ENCODE results near the gene NLRP6. TPM values are rescaled to one million over a fixed set of nuclear protein-coding genes. Genes with fewer than 3 reads are reported as not detected.

The NLRP6 gene
- total RNA-seq, 4 donors from 2014 or later: 0.15 to 1.3 (median 0.64) TPM

DNA sequence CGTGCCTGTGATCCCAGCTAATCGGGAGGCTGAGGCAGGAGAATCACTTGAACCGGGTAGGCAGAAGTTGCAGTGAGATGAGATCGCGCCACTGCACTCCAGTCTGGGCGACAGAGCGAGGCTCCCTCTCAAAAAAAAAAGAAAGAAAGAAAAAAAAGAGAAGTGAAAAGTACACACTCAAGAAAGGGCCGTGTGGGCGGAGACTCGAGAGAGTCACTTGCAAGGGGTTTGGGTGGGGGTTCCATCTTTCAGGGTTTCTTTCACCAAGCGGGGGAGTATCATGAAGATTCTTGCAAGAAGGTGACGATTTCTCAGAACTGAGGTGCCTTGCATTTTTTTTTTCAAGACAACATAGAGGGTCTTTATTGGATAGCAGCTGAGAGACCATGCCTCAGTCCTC lies 25.2 kb downstream of the NLRP6 start:
- Histone ChIP-seq H3K27ac (no peak overlapping the region), H3K4me3 (no peak overlapping the region), H3K27me3 (peaks cover 17% of the 10 kb centered on the region), H3K4me1 (peaks cover 20% of the 10 kb centered on the region), H3K9me3 (no peaks in the 10 kb centered on the region), H3K36me3 (no peaks in the 10 kb centered on the region)
- no peak for DNase-seq (ENCODE audit: low spot score in 2 of 2)
- 80% methylated on average over 12 of the region's 12 CpGs for WGBS
- no peak for TF ChIP-seq POLR2AphosphoS5 (IDR thresholded peaks at IDR 0.05)
- TF ChIP-seq POLR2A (IDR thresholded peaks at IDR 0.05): no peak
- TF ChIP-seq EP300 (IDR thresholded peaks at IDR 0.05): no peak
- TF ChIP-seq, protein P1, sequence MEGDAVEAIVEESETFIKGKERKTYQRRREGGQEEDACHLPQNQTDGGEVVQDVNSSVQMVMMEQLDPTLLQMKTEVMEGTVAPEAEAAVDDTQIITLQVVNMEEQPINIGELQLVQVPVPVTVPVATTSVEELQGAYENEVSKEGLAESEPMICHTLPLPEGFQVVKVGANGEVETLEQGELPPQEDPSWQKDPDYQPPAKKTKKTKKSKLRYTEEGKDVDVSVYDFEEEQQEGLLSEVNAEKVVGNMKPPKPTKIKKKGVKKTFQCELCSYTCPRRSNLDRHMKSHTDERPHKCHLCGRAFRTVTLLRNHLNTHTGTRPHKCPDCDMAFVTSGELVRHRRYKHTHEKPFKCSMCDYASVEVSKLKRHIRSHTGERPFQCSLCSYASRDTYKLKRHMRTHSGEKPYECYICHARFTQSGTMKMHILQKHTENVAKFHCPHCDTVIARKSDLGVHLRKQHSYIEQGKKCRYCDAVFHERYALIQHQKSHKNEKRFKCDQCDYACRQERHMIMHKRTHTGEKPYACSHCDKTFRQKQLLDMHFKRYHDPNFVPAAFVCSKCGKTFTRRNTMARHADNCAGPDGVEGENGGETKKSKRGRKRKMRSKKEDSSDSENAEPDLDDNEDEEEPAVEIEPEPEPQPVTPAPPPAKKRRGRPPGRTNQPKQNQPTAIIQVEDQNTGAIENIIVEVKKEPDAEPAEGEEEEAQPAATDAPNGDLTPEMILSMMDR (IDR thresholded peaks at IDR 0.05): no peak

DNA sequence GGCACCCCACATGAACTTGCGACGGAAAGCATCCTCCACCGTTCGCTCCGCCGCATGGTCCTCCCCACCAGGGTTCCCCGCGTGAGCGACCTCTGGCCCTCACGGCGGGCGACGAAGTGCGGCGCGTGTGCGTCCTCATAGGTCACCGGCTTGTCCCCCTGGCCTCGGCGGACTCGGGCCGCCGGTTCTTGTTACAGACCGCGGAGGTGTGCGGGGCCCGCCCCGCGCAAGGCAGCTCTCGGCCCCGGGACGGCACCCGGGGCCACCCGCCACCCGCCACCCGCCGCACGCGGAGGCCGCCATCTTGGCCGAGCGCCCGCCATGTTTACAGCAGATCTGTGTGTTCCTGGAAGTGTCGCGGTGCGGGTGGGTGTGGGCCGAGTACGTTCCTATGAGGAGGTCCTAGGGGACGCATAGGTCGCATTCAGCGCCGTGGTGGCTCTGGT lies 25.9 kb downstream of the NLRP6 start:
- no peak for TF ChIP-seq POLR2AphosphoS5 (IDR thresholded peaks at IDR 0.05)
- TF ChIP-seq EP300 (IDR thresholded peaks at IDR 0.05): no peak
- TF ChIP-seq, protein P1 (IDR thresholded peaks at IDR 0.05): no peak
- TF ChIP-seq POLR2A (IDR thresholded peaks at IDR 0.05): no peak
- Histone ChIP-seq H3K36me3 (no peaks in the 10 kb centered on the region), H3K9me3 (no peaks in the 10 kb centered on the region), H3K27me3 (peaks cover 11% of the 10 kb centered on the region), H3K27ac (no peak overlapping the region), H3K4me3 (no peak overlapping the region), H3K4me1 (peaks cover 25% of the 10 kb centered on the region)
- WGBS: 73% methylated on average over 37 of the region's 52 CpGs
- DNase-seq (ENCODE audit: low spot score in 2 of 2): no peak

DNA sequence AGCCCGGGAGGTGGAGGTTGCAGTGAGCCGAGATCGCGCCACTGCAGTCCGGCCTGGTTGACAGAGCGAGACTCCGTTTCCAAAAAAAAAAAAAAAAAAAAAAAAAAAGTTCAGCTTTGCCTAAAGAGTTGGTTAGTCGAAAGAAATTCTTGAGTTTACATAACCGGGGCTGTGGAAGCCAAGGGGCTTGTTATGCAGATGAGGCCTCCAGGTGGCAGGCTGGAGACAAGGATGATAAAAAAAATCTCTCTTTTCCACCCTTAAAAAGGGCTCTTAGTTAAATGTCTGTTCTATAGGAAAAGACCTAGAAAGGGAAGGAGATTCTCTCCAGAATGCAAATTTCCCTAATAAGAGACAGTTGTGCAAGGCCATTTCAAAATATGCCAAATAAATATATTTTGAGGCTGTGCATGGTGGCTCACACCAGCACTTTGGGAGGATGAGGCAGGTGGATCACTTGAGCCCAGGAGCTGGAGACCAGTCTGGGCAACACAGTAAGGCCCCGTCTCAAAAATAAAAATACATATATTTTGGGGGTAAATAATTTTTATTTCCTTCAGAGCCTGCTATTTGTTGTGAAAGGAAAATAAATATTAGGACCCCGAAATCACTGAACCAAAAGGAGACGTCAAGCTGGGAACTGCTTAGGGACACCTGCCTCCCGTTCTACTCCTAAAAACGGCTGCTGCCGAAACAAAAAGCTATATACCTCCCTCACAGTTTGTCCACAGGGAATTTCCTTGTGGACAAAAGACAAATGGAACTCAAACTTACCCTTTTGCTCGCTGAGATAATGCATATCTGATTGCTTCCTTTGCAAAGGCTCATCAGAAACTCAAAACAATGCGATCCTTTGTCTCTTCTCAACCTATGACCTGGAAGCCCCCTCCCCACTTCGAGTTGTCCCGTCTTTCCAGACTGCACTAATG lies 27.0 kb downstream of the NLRP6 start:
- no peak for DNase-seq (ENCODE audit: low spot score in 2 of 2)
- 37% methylated on average over 19 of the region's 19 CpGs for WGBS
- H3K27ac ChIP-seq: no peak overlapping the region
- no peak overlapping the region for H3K4me3 ChIP-seq
- peaks cover 35% of the 10 kb centered on the region for H3K4me1 ChIP-seq
- TF ChIP-seq, protein P1 (IDR thresholded peaks at IDR 0.05): peak; percentile 33 to 46
- TF ChIP-seq POLR2A (IDR thresholded peaks at IDR 0.05): no peak
- H3K9me3 ChIP-seq: no peaks in the 10 kb centered on the region
- no peaks in the 10 kb centered on the region for H3K27me3 ChIP-seq
- no peaks in the 10 kb centered on the region for H3K36me3 ChIP-seq

DNA sequence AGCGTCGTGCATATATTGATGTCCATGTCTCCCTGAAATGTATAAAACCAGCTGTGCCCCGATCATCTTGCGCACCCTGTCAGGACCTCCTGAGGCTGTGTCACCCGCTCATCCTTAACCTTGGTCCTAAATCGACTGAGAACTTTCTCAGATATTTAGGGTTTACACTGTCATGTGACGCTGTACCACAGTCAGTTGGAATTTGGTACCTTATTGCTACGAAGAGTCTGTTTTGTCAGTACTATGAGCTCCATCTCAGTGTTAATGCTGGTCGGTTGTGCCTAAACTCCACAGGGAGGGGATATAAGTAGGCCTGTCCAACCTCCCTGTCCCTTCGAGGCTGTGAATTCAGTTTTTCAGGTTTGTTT lies 27.6 kb downstream of the NLRP6 start:
- H3K4me1 ChIP-seq: peaks cover 35% of the 10 kb centered on the region
- no peak for DNase-seq (ENCODE audit: low spot score in 2 of 2)
- no peaks in the 10 kb centered on the region for H3K27me3 ChIP-seq
- 91% methylated on average over 10 of the region's 10 CpGs for WGBS
- no peaks in the 10 kb centered on the region for H3K9me3 ChIP-seq
- H3K4me3 ChIP-seq: no peak overlapping the region
- TF ChIP-seq, protein P1 (IDR thresholded peaks at IDR 0.05): no peak
- no peak for TF ChIP-seq EP300 (IDR thresholded peaks at IDR 0.05)
- TF ChIP-seq POLR2AphosphoS5 (IDR thresholded peaks at IDR 0.05): no peak
- no peak for TF ChIP-seq POLR2A (IDR thresholded peaks at IDR 0.05)
- H3K27ac ChIP-seq: no peak overlapping the region
- H3K36me3 ChIP-seq: no peaks in the 10 kb centered on the region

DNA sequence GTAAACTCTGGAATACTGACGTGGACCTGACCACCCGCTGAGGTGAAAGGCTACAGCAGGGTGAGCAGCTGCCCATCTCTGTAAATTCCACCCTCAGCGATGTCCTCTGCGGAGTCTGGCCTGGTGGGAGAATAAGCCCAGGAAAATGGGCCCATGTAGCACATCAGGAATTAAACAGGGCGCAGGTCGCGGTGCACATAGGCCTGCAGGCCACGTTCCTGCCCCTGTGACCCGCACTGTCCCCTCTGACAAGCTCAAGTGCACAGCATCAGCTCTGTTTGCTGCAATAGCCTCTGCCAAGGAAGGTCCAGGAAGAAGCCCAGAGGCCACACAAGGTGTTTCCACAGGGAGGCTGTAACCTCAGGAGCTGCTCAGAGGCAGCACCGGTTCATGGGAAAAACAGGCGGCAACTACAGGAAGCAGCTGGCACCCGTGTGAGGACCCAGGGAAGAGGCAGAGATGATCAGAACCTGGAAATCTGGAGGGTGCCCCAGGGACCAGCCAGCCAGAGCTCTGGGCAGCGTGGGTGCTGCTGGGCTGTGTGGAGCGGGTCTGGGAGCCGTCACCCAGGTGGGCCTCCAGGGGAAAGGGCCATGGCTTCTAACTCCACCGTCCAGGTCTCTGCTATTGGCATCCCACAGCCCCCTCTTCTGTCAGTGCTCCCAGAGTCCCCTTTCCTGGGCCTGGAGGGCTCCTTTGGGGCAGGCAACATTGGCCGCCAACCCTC lies 28.6 kb downstream of the NLRP6 start:
- TF ChIP-seq, protein P1 (IDR thresholded peaks at IDR 0.05): no peak
- no peak for TF ChIP-seq POLR2A (IDR thresholded peaks at IDR 0.05)
- no peak for TF ChIP-seq POLR2AphosphoS5 (IDR thresholded peaks at IDR 0.05)
- H3K9me3 ChIP-seq: no peaks in the 10 kb centered on the region
- H3K4me1 ChIP-seq: peaks cover 37% of the 10 kb centered on the region
- no peak overlapping the region for H3K4me3 ChIP-seq
- WGBS: 91% methylated on average over 16 of the region's 17 CpGs
- no peaks in the 10 kb centered on the region for H3K36me3 ChIP-seq
- H3K27me3 ChIP-seq: no peaks in the 10 kb centered on the region
- H3K27ac ChIP-seq: peak overlapping the region; percentile 87
- no peak for DNase-seq (ENCODE audit: low spot score in 2 of 2)

All from suprapubic skin (tissue), 4 donors.